KMS-11 (cell line): ENCODE results near the gene JRKL.
"Not testable (repeated sequence)": the region's sequence is repeated elsewhere in the genome, so short reads cannot be mapped to it uniquely, and the experiment has no call there.

Experiments
- H2AFZ ChIP-seq: fragments of 200-600 bp; sonication (generic); 2 replicates; pipeline ENCODE4 v1.6.1; 2016; ENCODE audit warnings: antibody characterized with exemption, mixed run types, low read depth
- H3K27ac ChIP-seq: fragments of 200-600 bp; sonication (generic); 2 replicates; pipeline ENCODE4 v1.6.1; 2016; ENCODE audit warnings: mild to moderate bottlenecking, mixed run types
- H3K27me3 ChIP-seq: fragments of 200-600 bp; sonication (generic); 2 replicates; pipeline ENCODE4 v1.6.1; 2017; ENCODE audit warnings: mild to moderate bottlenecking, low read depth, mixed run types, moderate library complexity; ENCODE audit not compliant: insufficient read depth
- H3K36me3 ChIP-seq: fragments of 200-600 bp; sonication (generic); 2 replicates; pipeline ENCODE4 v1.6.1; 2017; ENCODE audit warnings: mild to moderate bottlenecking, mixed run types; ENCODE audit not compliant: insufficient read depth
- H3K4me1 ChIP-seq: fragments of 200-600 bp; sonication (generic); 2 replicates; pipeline ENCODE4 v1.6.1; 2016; ENCODE audit warnings: mild to moderate bottlenecking, low read depth, mixed run types; ENCODE audit not compliant: poor library complexity, severe bottlenecking
- H3K4me2 ChIP-seq: fragments of 200-600 bp; sonication (generic); 2 replicates; pipeline ENCODE4 v1.7.0; 2016; ENCODE audit warnings: mild to moderate bottlenecking, mixed run types
- H3K4me3 ChIP-seq: fragments of 200-600 bp; sonication (generic); IDR thresholded peaks from 2 replicates; pipeline ENCODE4 v1.6.1; 2017; ENCODE audit warnings: low read depth, low read length, mixed read lengths; ENCODE audit not compliant: insufficient read depth
- H3K79me2 ChIP-seq: fragments of 200-600 bp; sonication (generic); 2 replicates; pipeline ENCODE4 v1.6.1; 2016; ENCODE audit warnings: low read depth, mixed run types; ENCODE audit not compliant: insufficient read depth
- H3K9ac ChIP-seq: fragments of 200-600 bp; sonication (generic); 2 replicates; pipeline ENCODE4 v1.6.1; 2016; ENCODE audit warnings: mild to moderate bottlenecking, mixed run types
- H4K20me1 ChIP-seq: fragments of 200-600 bp; sonication (generic); 2 replicates; pipeline ENCODE4 v1.6.1; 2016; ENCODE audit warnings: mild to moderate bottlenecking, mixed run types; ENCODE audit not compliant: insufficient read depth
- CTCF ChIP-seq: fragments of 200-600 bp; sonication (generic); conservative IDR thresholded peaks from 2 replicates; pipeline ENCODE4 v1.6.1; 2017; ENCODE audit warnings: low read depth, mild to moderate bottlenecking, antibody characterized with exemption, low read length, moderate library complexity, mixed read lengths

Gene JRKL

GRCh38 chr11:96413408-96413807, 23.6 kb downstream of the JRKL start:
- Histone ChIP-seq H3K9ac (no peak overlapping the region), H4K20me1 (no peaks in the 10 kb centered on the region), H3K4me1 (no peaks in the 10 kb centered on the region), H3K27ac (no peak overlapping the region), H3K4me2 (no peak overlapping the region), H2AFZ (no peak overlapping the region), H3K79me2 (no peaks in the 10 kb centered on the region), H3K27me3 (no peaks in the 10 kb centered on the region), H3K36me3 (no peaks in the 10 kb centered on the region), H3K4me3 (no peak overlapping the region)
- no peak for TF ChIP-seq CTCF

GRCh38 chr11:96424693-96425092, 34.9 kb downstream of the JRKL start:
- Histone ChIP-seq H3K4me1 (no peaks in the 10 kb centered on the region), H3K79me2 (no peaks in the 10 kb centered on the region), H3K4me2 (no peak overlapping the region), H3K27ac (no peak overlapping the region), H3K4me3 (no peak overlapping the region), H4K20me1 (no peaks in the 10 kb centered on the region), H3K9ac (no peak overlapping the region), H2AFZ (no peak overlapping the region), H3K36me3 (no peaks in the 10 kb centered on the region), H3K27me3 (no peaks in the 10 kb centered on the region)
- no peak for TF ChIP-seq CTCF

- Histone ChIP-seq H4K20me1 (no peaks in the 10 kb centered on the region), H3K27me3 (no peaks in the 10 kb centered on the region), H2AFZ (no peak overlapping the region), H3K27ac (no peak overlapping the region), H3K4me1 (no peaks in the 10 kb centered on the region), H3K4me2 (no peak overlapping the region), H3K36me3 (no peaks in the 10 kb centered on the region), H3K4me3 (no peak overlapping the region), H3K9ac (no peak overlapping the region), H3K79me2 (no peaks in the 10 kb centered on the region)
- no peak for TF ChIP-seq CTCF
These were observed 40.9 kb downstream of the JRKL start for GRCh38 chr11:96430668-96431067.

- H3K4me1 ChIP-seq, H3K4me2 ChIP-seq, H4K20me1 ChIP-seq, H3K27me3 ChIP-seq, H3K36me3 ChIP-seq, H2AFZ ChIP-seq, H3K9ac ChIP-seq, H3K27ac ChIP-seq, H3K79me2 ChIP-seq, H3K4me3 ChIP-seq: not testable (repeated sequence)
These were observed 42.8 kb downstream of the JRKL start for GRCh38 chr11:96432654-96433053.
